Gastroesophageal sphincter (tissue), 3 donors: ENCODE data around the gene FHIT.

ENCODE experiments used
- EP300 ChIP-seq: sonication (generic); formaldehyde crosslinking; IDR thresholded peaks from one replicate; pipeline ENCODE4 v1.6.1; 2017; ENCODE audit warnings: antibody characterized with exemption, mild to moderate bottlenecking
- POLR2A ChIP-seq, 2 donors: fragments of 450-650 bp; IDR thresholded peaks; one replicate each; pipeline ENCODE4 v1.6.1; 2017; ENCODE audit warnings: antibody characterized with exemption in 2 of 2, mild to moderate bottlenecking in 2 of 2, moderate library complexity in 1 of 2
- POLR2AphosphoS5 ChIP-seq: sonication (generic); formaldehyde crosslinking; IDR thresholded peaks from one replicate; pipeline ENCODE4 v1.6.1; 2017; ENCODE audit warnings: antibody characterized with exemption
- TF ChIP-seq, protein P1 (sequence below), 4 experiments: fragments of 200-600 bp in 2 of 4; fragments of 450-650 bp in 2 of 4; sonication (generic) in 1 of 4; IDR thresholded peaks; one replicate each; pipeline ENCODE4 v1.5.1; 2017 to 2019; ENCODE audit warnings: antibody characterized with exemption in 4 of 4, mild to moderate bottlenecking in 2 of 4, moderate library complexity in 2 of 4

DNA sequence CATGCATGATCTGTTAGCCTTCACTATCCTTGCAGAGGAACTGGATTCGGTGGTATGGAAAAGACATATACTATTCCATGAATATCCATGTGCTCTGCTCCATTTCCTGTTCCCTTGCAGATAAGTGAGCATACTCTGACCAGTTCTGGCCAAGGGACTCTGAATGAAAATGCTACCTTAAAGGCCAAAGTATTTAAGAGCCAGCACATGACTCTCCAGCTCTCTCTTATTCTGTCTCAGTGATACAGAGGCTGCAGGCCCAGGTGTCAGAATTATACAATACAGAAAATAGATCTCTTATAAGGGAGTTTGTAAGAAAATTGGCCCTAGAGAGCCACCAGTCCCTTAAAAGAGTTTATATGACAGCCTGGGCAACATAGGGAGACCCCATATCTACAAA is 1421.7 kb downstream of the FHIT start:
- no peak for TF ChIP-seq POLR2A (IDR thresholded peaks at IDR 0.05)
- TF ChIP-seq, protein P1, sequence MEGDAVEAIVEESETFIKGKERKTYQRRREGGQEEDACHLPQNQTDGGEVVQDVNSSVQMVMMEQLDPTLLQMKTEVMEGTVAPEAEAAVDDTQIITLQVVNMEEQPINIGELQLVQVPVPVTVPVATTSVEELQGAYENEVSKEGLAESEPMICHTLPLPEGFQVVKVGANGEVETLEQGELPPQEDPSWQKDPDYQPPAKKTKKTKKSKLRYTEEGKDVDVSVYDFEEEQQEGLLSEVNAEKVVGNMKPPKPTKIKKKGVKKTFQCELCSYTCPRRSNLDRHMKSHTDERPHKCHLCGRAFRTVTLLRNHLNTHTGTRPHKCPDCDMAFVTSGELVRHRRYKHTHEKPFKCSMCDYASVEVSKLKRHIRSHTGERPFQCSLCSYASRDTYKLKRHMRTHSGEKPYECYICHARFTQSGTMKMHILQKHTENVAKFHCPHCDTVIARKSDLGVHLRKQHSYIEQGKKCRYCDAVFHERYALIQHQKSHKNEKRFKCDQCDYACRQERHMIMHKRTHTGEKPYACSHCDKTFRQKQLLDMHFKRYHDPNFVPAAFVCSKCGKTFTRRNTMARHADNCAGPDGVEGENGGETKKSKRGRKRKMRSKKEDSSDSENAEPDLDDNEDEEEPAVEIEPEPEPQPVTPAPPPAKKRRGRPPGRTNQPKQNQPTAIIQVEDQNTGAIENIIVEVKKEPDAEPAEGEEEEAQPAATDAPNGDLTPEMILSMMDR (IDR thresholded peaks at IDR 0.05): no peak
- TF ChIP-seq EP300: no peak
- TF ChIP-seq POLR2AphosphoS5: no peak
